Inflammatory macrophage (primary cell): ENCODE data around the gene TKFC.
"Not testable (repeated sequence)": the region's sequence is repeated elsewhere in the genome, so short reads cannot be mapped to it uniquely, and the experiment has no call there.

Experiments used
- DNase-seq, 2 donors: peaks; one replicate each; pipeline ENCODE4 v3.0.0-alpha.2; 2020 to 2022

The TKFC gene

DNA sequence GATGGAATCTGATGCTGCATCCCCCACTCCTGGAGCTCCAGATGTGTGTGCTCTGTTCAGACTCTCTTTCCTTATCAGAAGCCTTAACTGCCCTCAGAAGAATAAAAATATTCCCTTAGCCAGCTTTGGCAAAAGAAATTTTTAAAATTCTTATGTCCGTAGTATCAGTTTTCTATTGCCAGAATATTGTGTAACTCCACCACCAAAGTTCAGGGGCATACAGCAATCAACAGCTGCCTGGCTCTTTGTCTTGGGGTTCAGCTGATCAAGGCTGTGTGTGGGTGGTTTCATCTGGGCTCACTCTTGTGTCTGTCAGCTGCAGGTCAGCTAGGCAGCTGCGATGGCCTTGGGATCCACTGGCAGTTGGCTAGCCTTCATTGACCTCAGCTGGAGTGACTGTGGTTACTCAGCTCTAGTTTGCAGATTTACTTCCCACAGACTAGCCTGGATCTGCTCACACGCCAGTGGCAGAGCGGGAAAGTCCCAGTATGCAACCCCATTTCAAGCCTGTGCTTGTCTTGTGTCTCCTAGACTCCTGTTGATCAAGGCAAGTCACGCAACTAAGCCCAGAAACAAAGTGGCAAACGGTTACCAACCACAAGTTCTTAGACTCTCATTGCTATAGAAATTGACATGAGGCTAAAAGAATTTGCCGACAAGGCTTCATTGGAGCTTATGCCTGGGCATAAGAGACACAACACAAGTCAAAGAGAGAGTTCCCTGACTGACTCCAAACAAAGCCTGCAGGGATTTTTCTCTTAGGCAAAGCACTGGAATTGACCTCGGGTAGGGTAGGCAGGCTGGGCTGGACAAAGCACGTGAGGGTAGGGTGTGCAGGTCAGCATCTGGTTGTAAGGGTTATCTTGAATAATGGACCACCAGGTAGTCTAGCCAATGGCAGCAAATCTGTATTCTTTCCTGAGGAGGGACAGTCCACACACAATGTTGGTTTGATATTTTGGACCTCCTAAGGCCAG lies 36.6 kb downstream of the TKFC start:
- peak; percentile 87 to 99 for DNase-seq

- DNase-seq: peak in 1 of 2 donors; percentile 66
Observed at GRCh38 chr11:61370349-61371005, 37.4 kb downstream of the TKFC start.

DNA sequence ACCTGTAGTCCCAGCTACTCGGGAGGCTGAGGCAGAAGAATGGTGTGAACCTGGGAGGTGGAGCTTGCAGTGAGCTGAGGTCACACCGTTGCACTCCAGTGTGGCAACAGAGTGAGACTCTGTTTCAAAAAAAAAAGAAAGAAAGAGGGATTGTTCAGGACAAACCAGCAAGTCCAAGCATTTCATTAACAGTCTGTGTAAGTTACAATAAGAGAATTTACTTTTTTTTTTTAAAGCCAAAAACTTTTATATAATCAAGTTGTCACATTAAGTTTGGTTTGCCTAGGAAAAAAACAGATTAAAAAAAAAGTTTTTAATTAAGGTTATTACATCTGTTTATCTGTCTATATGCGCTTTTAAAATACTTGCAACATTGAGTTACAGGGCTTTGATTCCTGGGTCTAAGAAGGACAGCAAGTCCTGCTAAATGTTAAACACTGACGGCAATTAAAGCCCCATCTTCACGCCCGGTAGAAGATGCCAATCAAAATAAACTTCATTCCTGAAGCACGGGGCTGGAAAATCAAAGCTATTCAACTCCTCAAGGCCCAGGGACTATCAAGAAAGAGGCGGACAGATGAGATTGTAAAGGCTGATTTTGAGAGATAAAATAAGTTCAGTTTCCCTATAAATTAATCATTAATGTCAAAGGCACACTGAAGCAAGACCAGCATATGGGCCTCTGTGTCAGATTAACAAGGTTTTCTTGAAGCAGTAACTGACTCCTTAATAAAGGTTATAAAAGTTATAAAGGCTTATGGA lies 39.8 kb downstream of the TKFC start:
- no peak for DNase-seq

- no peak for DNase-seq
Observed at GRCh38 chr11:61375761-61376108, 42.7 kb downstream of the TKFC start.

- no peak for DNase-seq
Observed at GRCh38 chr11:61377461-61378160, 44.6 kb downstream of the TKFC start.

GRCh38 chr11:61378713-61379313 lies 45.8 kb downstream of the TKFC start:
- DNase-seq: peak; percentile 92 to 96

- no peak for DNase-seq
Observed at GRCh38 chr11:61380884-61381283, 47.9 kb downstream of the TKFC start.

DNA sequence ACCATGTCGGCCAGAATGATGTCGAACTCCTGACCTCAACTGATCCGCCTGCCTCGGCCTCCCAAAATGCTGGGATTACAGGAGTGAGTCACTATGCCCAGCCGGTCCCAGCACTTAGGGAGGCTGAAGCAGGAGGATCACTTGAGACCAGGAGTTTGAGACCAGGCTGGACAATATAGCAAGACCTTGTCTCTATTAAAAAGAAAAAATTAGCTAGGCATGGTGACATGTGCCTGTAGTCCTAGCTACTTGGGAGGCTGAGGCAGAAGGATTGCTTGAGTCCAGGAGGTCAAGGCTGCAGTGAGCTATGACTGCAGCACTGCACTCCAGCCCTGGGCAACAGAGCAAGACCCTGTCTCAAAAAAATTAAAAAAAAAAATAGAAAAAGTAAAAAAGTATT lies 50.8 kb downstream of the TKFC start:
- not testable (repeated sequence) for DNase-seq

DNA sequence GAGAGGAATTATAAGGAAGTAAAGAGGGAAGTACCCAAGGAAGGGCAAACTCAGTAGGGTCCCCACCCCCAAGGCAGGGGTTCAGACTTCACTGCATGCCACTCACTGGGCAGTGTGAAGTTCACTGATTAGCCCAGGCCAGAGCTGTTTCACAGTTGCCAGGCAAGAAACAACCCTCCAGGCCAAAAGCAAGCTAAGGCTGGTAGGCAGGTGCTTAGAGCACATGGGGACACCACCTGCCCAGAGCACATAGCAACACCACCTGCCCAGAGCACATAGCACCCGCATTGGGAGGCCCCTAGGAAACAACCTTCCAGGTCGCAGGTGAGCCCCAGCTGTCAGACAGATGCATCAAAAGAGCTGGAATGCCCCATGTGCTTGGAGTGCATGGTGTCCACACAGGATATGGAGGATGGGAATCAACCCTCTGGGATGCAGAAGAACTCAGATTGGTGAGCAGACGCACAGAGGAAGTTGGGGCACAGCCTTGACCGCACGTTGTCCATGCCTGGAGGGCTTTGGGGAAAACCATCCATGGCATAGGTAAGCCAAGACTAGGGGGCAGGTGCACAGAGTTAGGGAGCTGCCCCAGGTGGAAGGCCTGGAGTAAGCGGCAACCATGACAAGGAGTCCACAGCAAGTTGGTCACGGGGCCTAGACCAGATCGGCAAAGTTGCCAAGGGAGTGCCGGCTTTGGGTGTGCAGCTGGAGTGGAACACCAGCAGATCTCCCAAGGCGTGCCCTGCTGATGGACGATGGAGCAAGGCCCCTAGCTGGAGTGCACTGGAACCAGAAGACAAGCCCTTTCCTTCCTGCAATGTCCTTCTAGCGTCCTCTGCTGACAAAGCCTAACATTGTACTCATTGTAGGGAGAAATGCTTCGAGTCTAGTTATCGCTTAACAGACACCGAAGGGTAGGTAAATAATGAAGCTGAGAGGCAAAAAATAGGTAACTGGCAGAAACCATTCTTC lies 51.5 kb downstream of the TKFC start:
- peak; percentile 25 to 48 for DNase-seq

GRCh38 chr11:61390161-61390560 lies 57.1 kb downstream of the TKFC start:
- DNase-seq: peak; percentile 25 to 28

- DNase-seq: peak in 1 of 2 donors; percentile 13
Observed at GRCh38 chr11:61392981-61393595, 60.1 kb downstream of the TKFC start.
